Thoracic aorta (tissue), 2 donors: ENCODE measurements around the gene CDC42EP2. TPM values are rescaled to one million over a fixed set of nuclear protein-coding genes. Genes with fewer than 3 reads are reported as not detected.

Experiments used
- ATAC-seq: fragments of 150-250 bp; one replicate; pipeline ENCODE4 v1.8.0; 2017; ENCODE audit warnings: low read depth; ENCODE audit not compliant: insufficient number of reproducible peaks, low FRiP score
- DNase-seq: peaks from one replicate; pipeline ENCODE4 v3.0.0-alpha.2; 2020; ENCODE audit warnings: low spot score
- H3K27ac ChIP-seq, 2 donors: fragments of 200-600 bp; sonication (generic); 1 replicate in 1 of 2; 2 replicates in 1 of 2; pipeline ENCODE4 v1.5.1; 2016; ENCODE audit warnings: mild to moderate bottlenecking in 2 of 2, moderate library complexity in 2 of 2
- H3K27me3 ChIP-seq: fragments of 200-600 bp; sonication (generic); replicated peaks from 2 replicates; pipeline ENCODE4 v1.6.0; 2016; ENCODE audit warnings: mild to moderate bottlenecking; ENCODE audit not compliant: insufficient read depth
- H3K36me3 ChIP-seq: fragments of 200-600 bp; sonication (generic); one replicate; pipeline ENCODE4 v1.5.1; 2016
- H3K4me1 ChIP-seq, 2 donors: fragments of 200-600 bp; sonication (generic); 1 replicate in 1 of 2; 2 replicates in 1 of 2; pipeline versions ENCODE4 v1.5.1 to v1.6.0; 2016; ENCODE audit warnings: low read depth in 2 of 2, mild to moderate bottlenecking in 1 of 2; ENCODE audit not compliant: control insufficient read depth in 1 of 2
- H3K4me3 ChIP-seq: fragments of 200-600 bp; sonication (generic); 2 replicates; pipeline ENCODE4 v1.5.1; 2016; ENCODE audit warnings: mild to moderate bottlenecking
- H3K9me3 ChIP-seq: fragments of 200-600 bp; sonication (generic); 2 replicates; pipeline ENCODE4 v1.5.1; 2016
- CTCF ChIP-seq: fragments of 200-600 bp; sonication (generic); IDR thresholded peaks from one replicate; pipeline ENCODE4 v1.5.1; 2019; ENCODE audit warnings: antibody characterized with exemption
- total RNA-seq, 2 donors: library from RNA; depleted of rRNA; stranded (reverse); fragments of >200 nt; gene quantifications; one replicate each; pipeline versions ENCODE4 v1.1.0 to v1.2.3, GENCODE V29; 2016

The CDC42EP2 gene
- total RNA-seq, 2 donors from 2014 or later = 8.5 to 18.7 TPM

GRCh38 chr11:65292890-65293289 lies 21.8 kb upstream of the CDC42EP2 start:
- Histone ChIP-seq H3K4me1 (peaks cover 8 to 18% of the 10 kb centered on the region in 2 donors), H3K36me3 (peaks cover under 1% of the 10 kb centered on the region), H3K27ac (no peak overlapping the region), H3K27me3 (no peaks in the 10 kb centered on the region), H3K4me3 (no peak overlapping the region), H3K9me3 (no peaks in the 10 kb centered on the region)
- ATAC-seq (no peak), DNase-seq (no peak)
- no peak for TF ChIP-seq CTCF

GRCh38 chr11:65293909-65294381 lies 20.7 kb upstream of the CDC42EP2 start:
- no peaks in the 10 kb centered on the region for H3K36me3 ChIP-seq
- no peak for TF ChIP-seq CTCF
- peaks cover 18 to 29% of the 10 kb centered on the region in 2 donors for H3K4me1 ChIP-seq
- ATAC-seq (no peak), DNase-seq (no peak)
- no peak overlapping the region for H3K27ac ChIP-seq
- no peaks in the 10 kb centered on the region for H3K9me3 ChIP-seq
- H3K27me3 ChIP-seq = no peaks in the 10 kb centered on the region
- no peak overlapping the region for H3K4me3 ChIP-seq

GRCh38 chr11:65295001-65295400 lies 19.7 kb upstream of the CDC42EP2 start:
- TF ChIP-seq CTCF = no peak
- DNase-seq (no peak), ATAC-seq (no peak)
- Histone ChIP-seq H3K36me3 (no peaks in the 10 kb centered on the region), H3K4me1 (peaks cover 20 to 34% of the 10 kb centered on the region in 2 donors), H3K4me3 (no peak overlapping the region), H3K9me3 (no peaks in the 10 kb centered on the region), H3K27ac (no peak overlapping the region), H3K27me3 (no peaks in the 10 kb centered on the region)

- Histone ChIP-seq H3K27ac (no peak overlapping the region), H3K9me3 (no peaks in the 10 kb centered on the region), H3K27me3 (no peaks in the 10 kb centered on the region), H3K36me3 (no peaks in the 10 kb centered on the region), H3K4me3 (no peak overlapping the region), H3K4me1 (peaks cover 20 to 34% of the 10 kb centered on the region in 2 donors)
- TF ChIP-seq CTCF = no peak
- DNase-seq (no peak), ATAC-seq (no peak)
Measured at GRCh38 chr11:65295571-65296341, 18.9 kb upstream of the CDC42EP2 start.

GRCh38 chr11:65297026-65297672 lies 17.5 kb upstream of the CDC42EP2 start:
- H3K27me3 ChIP-seq = no peaks in the 10 kb centered on the region
- H3K4me3 ChIP-seq = no peak overlapping the region
- no peaks in the 10 kb centered on the region for H3K9me3 ChIP-seq
- H3K4me1 ChIP-seq = peaks cover 20 to 25% of the 10 kb centered on the region in 2 donors
- TF ChIP-seq CTCF = no peak
- no peaks in the 10 kb centered on the region for H3K36me3 ChIP-seq
- H3K27ac ChIP-seq = no peak overlapping the region
- DNase-seq (no peak), ATAC-seq (no peak)
